NCI-H2171 (cell line): ENCODE measurements around the gene OGT.
"Not testable (repeated sequence)": the region's sequence is repeated elsewhere in the genome, so short reads cannot be mapped to it uniquely, and the experiment has no call there.

Experiments used
- DNase-seq: peaks from one replicate; lab custom pipeline; 2025; lab: John Stamatoyannopoulos, UW

OGT gene

GRCh38 chrX:71540801-71541200 lies 7.9 kb downstream of the OGT start:
- no peak for DNase-seq

- DNase-seq = no peak
Measured at GRCh38 chrX:71541210-71542022, 8.5 kb downstream of the OGT start.

GRCh38 chrX:71542411-71542810 lies 9.5 kb downstream of the OGT start:
- no peak for DNase-seq

GRCh38 chrX:71542825-71543224 lies 9.9 kb downstream of the OGT start:
- no peak for DNase-seq

GRCh38 chrX:71543316-71543715 lies 10.4 kb downstream of the OGT start:
- no peak for DNase-seq

GRCh38 chrX:71545364-71545763 lies 12.5 kb downstream of the OGT start:
- DNase-seq = no peak

- DNase-seq = no peak
Measured at GRCh38 chrX:71546879-71547278, 14.0 kb downstream of the OGT start.

- DNase-seq = no peak
Measured at GRCh38 chrX:71547339-71547738, 14.4 kb downstream of the OGT start.

- no peak for DNase-seq
Measured at GRCh38 chrX:71549986-71550385, 17.1 kb downstream of the OGT start.

- DNase-seq = no peak
Measured at GRCh38 chrX:71550578-71550977, 17.7 kb downstream of the OGT start.

- no peak for DNase-seq
Measured at GRCh38 chrX:71556036-71556435, 23.1 kb downstream of the OGT start.

- no peak for DNase-seq
Measured at GRCh38 chrX:71558920-71559319, 26.0 kb downstream of the OGT start.

- not testable (repeated sequence) for DNase-seq
Measured at GRCh38 chrX:71559773-71560172, 26.9 kb downstream of the OGT start.

GRCh38 chrX:71563921-71564320 lies 31.0 kb downstream of the OGT start:
- DNase-seq = no peak

GRCh38 chrX:71565474-71566041 lies 32.7 kb downstream of the OGT start:
- no peak for DNase-seq

GRCh38 chrX:71571390-71571789 lies 38.5 kb downstream of the OGT start:
- not testable (repeated sequence) for DNase-seq

- no peak for DNase-seq
Measured at GRCh38 chrX:71573590-71573989, 40.7 kb downstream of the OGT start.

GRCh38 chrX:71577682-71578081 lies 44.8 kb downstream of the OGT start:
- DNase-seq = no peak

GRCh38 chrX:71578253-71579135 lies 45.6 kb downstream of the OGT start, which contains the start of gene GCNA:
Gene GCNA (plus strand): TSS chrX:71578437. CDS start chrX:71580822, 2,385 bp downstream.
- DNase-seq = no peak

- no peak for DNase-seq
Measured at GRCh38 chrX:71579136-71579989, 46.5 kb downstream of the OGT start.

GRCh38 chrX:71579990-71580380 lies 47.1 kb downstream of the OGT start:
- DNase-seq = no peak

- DNase-seq = no peak
Measured at GRCh38 chrX:71581210-71581609, 48.3 kb downstream of the OGT start.
